Fibroblast of lung (primary cell): ENCODE results near the gene MICA. TPM values are rescaled to one million over a fixed set of nuclear protein-coding genes. Genes with fewer than 3 reads are reported as not detected.
"Not testable (repeated sequence)": the region's sequence is repeated elsewhere in the genome, so short reads cannot be mapped to it uniquely, and the experiment has no call there.

Source experiments
- DNase-seq, 2 donors: peaks; one replicate each; pipeline versions ENCODE4 v3.0.0 to v3.0.0-alpha.2; 2010; ENCODE audit warnings: low read depth in 2 of 2
- H2AFZ ChIP-seq: 2 replicates; pipeline ENCODE4 v1.5.1; 2012; ENCODE audit warnings: low read length, control low read depth, inconsistent platforms
- H3K27ac ChIP-seq: 2 replicates; pipeline ENCODE4 v1.5.1; 2011; ENCODE audit warnings: low read length, control low read depth; ENCODE audit not compliant: insufficient read depth
- H3K27me3 ChIP-seq: 2 replicates; pipeline ENCODE4 v1.5.1; 2011; ENCODE audit warnings: mild to moderate bottlenecking, low read length; ENCODE audit not compliant: control insufficient read depth, insufficient read depth
- H3K36me3 ChIP-seq: 2 replicates; pipeline ENCODE4 v1.5.1; 2011; ENCODE audit warnings: low read length; ENCODE audit not compliant: control insufficient read depth, insufficient read depth
- H3K4me1 ChIP-seq: 2 replicates; pipeline ENCODE4 v1.5.1; 2011; ENCODE audit warnings: low read length; ENCODE audit not compliant: control insufficient read depth, insufficient read depth; ENCODE audit errors: extremely low read depth
- H3K4me2 ChIP-seq: 2 replicates; pipeline ENCODE4 v1.5.1; 2011; ENCODE audit warnings: low read length, control low read depth; ENCODE audit not compliant: insufficient read depth; ENCODE audit errors: extremely low read depth
- H3K4me3 ChIP-seq, 4 experiments: fragments of 200-600 bp in 1 of 4; sonication (generic) in 1 of 4; replicated peaks in 1 of 4; 2 replicates each; pipeline ENCODE4 v1.5.1; 2011 to 2016; ENCODE audit warnings: low read length in 4 of 4, low read depth in 3 of 4, mild to moderate bottlenecking in 3 of 4, control low read depth in 2 of 4, inconsistent platforms in 1 of 4, mixed read lengths in 1 of 4; ENCODE audit not compliant: insufficient read depth in 1 of 4; ENCODE audit errors: control extremely low read depth in 1 of 4
- H3K79me2 ChIP-seq: 2 replicates; pipeline ENCODE4 v1.5.1; 2012; ENCODE audit warnings: mild to moderate bottlenecking, low read length, inconsistent platforms; ENCODE audit not compliant: control insufficient read depth, insufficient read depth
- H3K9ac ChIP-seq: 2 replicates; pipeline ENCODE4 v1.5.1; 2011; ENCODE audit warnings: mild to moderate bottlenecking, low read length, control low read depth; ENCODE audit not compliant: insufficient read depth
- H3K9me3 ChIP-seq: 2 replicates; pipeline ENCODE4 v1.5.1; 2012; ENCODE audit warnings: low read depth, low read length; ENCODE audit not compliant: control insufficient read depth, insufficient read depth
- H4K20me1 ChIP-seq: 2 replicates; pipeline ENCODE4 v1.5.1; 2011; ENCODE audit warnings: low read length; ENCODE audit not compliant: control insufficient read depth, insufficient read depth; ENCODE audit errors: extremely low read depth
- EZH2 ChIP-seq: IDR thresholded peaks from 2 replicates; pipeline ENCODE4 v1.5.1; 2012; ENCODE audit warnings: low read length, control low read depth, mild to moderate bottlenecking; ENCODE audit errors: missing control alignments
- polyA plus RNA-seq, 2 donors: library from polyadenylated mRNA; depleted of rRNA in 1 of 2; stranded (reverse) in 1 of 2; unstranded in 1 of 2; fragments of >200 nt; gene quantifications; 2 replicates each; pipeline ENCODE4 v1.2.1, GENCODE V29; 2011 to 2012; ENCODE audit warnings: missing spikeins in 1 of 2
- total RNA-seq: library from RNA; depleted of rRNA; stranded (reverse); fragments of >200 nt; gene quantifications from 2 replicates; pipeline ENCODE4 v1.2.1, GENCODE V29; 2014
- TF ChIP-seq, protein P1 (sequence below), 2 donors: IDR thresholded peaks in 1 of 2; conservative IDR thresholded peaks in 1 of 2; 1 replicate in 1 of 2; 2 replicates in 1 of 2; pipeline ENCODE4 v1.5.1; 2011 to 2012; ENCODE audit warnings: low read length in 2 of 2, control low read depth in 1 of 2, inconsistent platforms in 1 of 2, low read depth in 1 of 2, mild to moderate bottlenecking in 1 of 2

MICA gene
- total and polyA plus RNA-seq, 2 donors (not counting 1 experiment from before 2014, with no cell fraction given): 54.2 to 85.2 TPM

DNA sequence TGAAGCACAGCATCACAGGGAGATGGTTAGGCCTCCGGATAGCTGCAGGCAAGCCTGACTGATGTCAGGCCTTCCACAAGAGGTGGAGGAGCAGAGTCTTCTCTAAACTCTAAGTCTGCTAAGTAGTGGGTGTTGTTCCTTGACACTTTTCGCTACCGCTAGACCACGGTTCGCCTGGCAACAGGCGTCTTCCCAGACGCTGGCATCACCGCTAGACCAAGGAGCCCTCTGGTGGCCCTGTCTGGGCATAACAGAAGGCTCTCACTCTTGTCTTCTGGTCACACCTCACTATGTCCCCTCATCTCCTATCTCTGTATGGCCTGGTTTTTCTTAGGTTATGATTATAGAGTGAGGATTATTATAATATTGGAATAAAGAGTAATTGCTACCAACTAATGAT lies 29.3 kb upstream of the MICA start:
- H3K9ac ChIP-seq, H3K27me3 ChIP-seq, H3K79me2 ChIP-seq, H3K36me3 ChIP-seq, DNase-seq, H3K4me2 ChIP-seq, H4K20me1 ChIP-seq, H3K9me3 ChIP-seq, H3K4me3 ChIP-seq, H3K4me1 ChIP-seq, H2AFZ ChIP-seq, H3K27ac ChIP-seq: not testable (repeated sequence)
- TF ChIP-seq, protein P1, sequence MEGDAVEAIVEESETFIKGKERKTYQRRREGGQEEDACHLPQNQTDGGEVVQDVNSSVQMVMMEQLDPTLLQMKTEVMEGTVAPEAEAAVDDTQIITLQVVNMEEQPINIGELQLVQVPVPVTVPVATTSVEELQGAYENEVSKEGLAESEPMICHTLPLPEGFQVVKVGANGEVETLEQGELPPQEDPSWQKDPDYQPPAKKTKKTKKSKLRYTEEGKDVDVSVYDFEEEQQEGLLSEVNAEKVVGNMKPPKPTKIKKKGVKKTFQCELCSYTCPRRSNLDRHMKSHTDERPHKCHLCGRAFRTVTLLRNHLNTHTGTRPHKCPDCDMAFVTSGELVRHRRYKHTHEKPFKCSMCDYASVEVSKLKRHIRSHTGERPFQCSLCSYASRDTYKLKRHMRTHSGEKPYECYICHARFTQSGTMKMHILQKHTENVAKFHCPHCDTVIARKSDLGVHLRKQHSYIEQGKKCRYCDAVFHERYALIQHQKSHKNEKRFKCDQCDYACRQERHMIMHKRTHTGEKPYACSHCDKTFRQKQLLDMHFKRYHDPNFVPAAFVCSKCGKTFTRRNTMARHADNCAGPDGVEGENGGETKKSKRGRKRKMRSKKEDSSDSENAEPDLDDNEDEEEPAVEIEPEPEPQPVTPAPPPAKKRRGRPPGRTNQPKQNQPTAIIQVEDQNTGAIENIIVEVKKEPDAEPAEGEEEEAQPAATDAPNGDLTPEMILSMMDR (conservative IDR thresholded peaks at IDR 0.05 in 1 of 2, IDR thresholded peaks at IDR 0.05 in 1 of 2; ENCODE audit: low read depth in 1 of 2, low read length in 2 of 2): peak; percentile 32 to 40

DNA sequence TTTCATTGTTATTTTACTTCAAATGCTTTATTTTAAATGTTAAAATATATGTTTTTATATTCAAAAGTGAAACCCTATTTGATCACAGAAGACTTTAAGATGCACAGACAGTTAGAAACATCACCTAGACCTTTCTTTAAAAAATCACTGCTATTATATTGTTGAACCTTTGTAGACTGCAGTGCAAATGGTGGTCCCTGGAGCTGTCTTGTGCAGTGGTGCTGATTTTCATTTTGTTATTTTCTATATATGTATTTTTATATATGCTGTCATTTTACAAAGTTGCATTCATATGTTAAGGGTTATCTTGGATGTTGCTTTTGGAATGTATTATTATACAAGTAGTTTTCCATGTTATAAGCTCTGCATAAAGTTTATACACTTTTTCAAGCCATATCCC lies 27.7 kb upstream of the MICA start:
- no peaks in the 10 kb centered on the region for H3K4me1 ChIP-seq

DNA sequence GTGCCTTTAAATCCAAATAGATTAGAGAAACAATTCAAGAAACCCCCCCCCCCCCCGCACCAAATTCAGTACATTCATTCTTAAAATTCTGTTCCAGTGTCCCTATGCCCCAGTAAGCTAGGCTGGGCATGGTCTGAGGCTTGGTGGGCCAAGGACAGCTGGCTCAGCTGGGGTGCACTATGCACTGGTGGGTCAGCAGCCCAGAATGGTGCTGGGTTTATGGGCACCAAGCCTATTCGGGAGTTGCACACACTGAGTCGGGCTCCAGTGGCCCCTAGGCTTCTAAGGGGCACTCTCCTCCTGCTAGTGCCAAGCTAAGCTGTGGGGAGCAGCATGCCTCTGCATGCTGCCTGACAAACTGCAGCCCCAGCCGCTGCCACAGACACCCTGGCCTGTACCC lies 26.4 kb upstream of the MICA start:
- Histone ChIP-seq H3K36me3 (no peaks in the 10 kb centered on the region), H3K9me3 (no peaks in the 10 kb centered on the region), H3K27ac (no peak overlapping the region), H2AFZ (no peak overlapping the region), H3K4me2 (no peak overlapping the region), H3K27me3 (peaks cover 5% of the 10 kb centered on the region), H3K9ac (no peak overlapping the region), H3K4me1 (no peaks in the 10 kb centered on the region), H3K79me2 (no peaks in the 10 kb centered on the region), H4K20me1 (no peaks in the 10 kb centered on the region), H3K4me3 (no peak overlapping the region)
- no peak for DNase-seq
- no peak for TF ChIP-seq EZH2
- TF ChIP-seq, protein P1 (conservative IDR thresholded peaks at IDR 0.05 in 1 of 2, IDR thresholded peaks at IDR 0.05 in 1 of 2; ENCODE audit: low read depth in 1 of 2, low read length in 2 of 2): no peak

More for the DNA sequence above, 27.7 kb upstream of the MICA start:
- peaks cover 2% of the 10 kb centered on the region for H3K27me3 ChIP-seq
- H2AFZ ChIP-seq: no peak overlapping the region
- H3K4me2 ChIP-seq: no peak overlapping the region
- no peak overlapping the region for H3K4me3 ChIP-seq
- H4K20me1 ChIP-seq: no peaks in the 10 kb centered on the region
- no peak for TF ChIP-seq EZH2
- TF ChIP-seq, protein P1 (conservative IDR thresholded peaks at IDR 0.05 in 1 of 2, IDR thresholded peaks at IDR 0.05 in 1 of 2; ENCODE audit: low read depth in 1 of 2, low read length in 2 of 2): no peak
- no peak overlapping the region for H3K9ac ChIP-seq
- H3K36me3 ChIP-seq: no peaks in the 10 kb centered on the region
- H3K79me2 ChIP-seq: no peaks in the 10 kb centered on the region
- H3K9me3 ChIP-seq: no peaks in the 10 kb centered on the region
- DNase-seq: no peak
- H3K27ac ChIP-seq: no peak overlapping the region
